Measurements from ENCODE around the gene RINL.

GRCh38 chr19:38834104-38834490, 44.0 kb downstream of the RINL start:
- TF ChIP-seq CTCF (IDR thresholded peaks at IDR 0.05) (no peak), SIN3A (IDR thresholded peaks at IDR 0.05; ENCODE audit: borderline replicate concordance, low read depth, low read length) (no peak), RCOR1 (IDR thresholded peaks at IDR 0.05; ENCODE audit: low read length) (no peak), GABPA (IDR thresholded peaks at IDR 0.05; ENCODE audit: low read depth) (no peak), FOSL2 (IDR thresholded peaks at IDR 0.05; ENCODE audit: borderline replicate concordance, low read depth) (no peak), EP300 (IDR thresholded peaks at IDR 0.05; ENCODE audit: borderline replicate concordance in 1 of 2, low read depth in 1 of 2, low read length in 1 of 2) (no peak), JUND (IDR thresholded peaks at IDR 0.05) (no peak), TEAD4 (IDR thresholded peaks at IDR 0.05; ENCODE audit: borderline replicate concordance, insufficient read depth) (no peak), EZH2phosphoT487 (IDR thresholded peaks at IDR 0.05; ENCODE audit: borderline replicate concordance, low read depth) (no peak), SMC3 (IDR thresholded peaks at IDR 0.05; ENCODE audit: low read depth, low read length) (no peak), RAD21 (IDR thresholded peaks at IDR 0.05; ENCODE audit: low read length) (no peak), TAF1 (IDR thresholded peaks at IDR 0.05; ENCODE audit: borderline replicate concordance, low read depth, low read length) (no peak), POLR2AphosphoS5 (IDR thresholded peaks at IDR 0.05; ENCODE audit: low read depth, low read length) (no peak)
